ENCODE measurements around the gene RBM6. TPM values are rescaled to one million over a fixed set of nuclear protein-coding genes. Genes with fewer than 3 reads are reported as not detected.

Gene RBM6
- total and polyA plus RNA-seq, 9 of the 15 experiments (the other 6 are each of a cell fraction or from before 2014, with no cell fraction given), result 19.9 to 82.2 (median 57.8) TPM

DNA sequence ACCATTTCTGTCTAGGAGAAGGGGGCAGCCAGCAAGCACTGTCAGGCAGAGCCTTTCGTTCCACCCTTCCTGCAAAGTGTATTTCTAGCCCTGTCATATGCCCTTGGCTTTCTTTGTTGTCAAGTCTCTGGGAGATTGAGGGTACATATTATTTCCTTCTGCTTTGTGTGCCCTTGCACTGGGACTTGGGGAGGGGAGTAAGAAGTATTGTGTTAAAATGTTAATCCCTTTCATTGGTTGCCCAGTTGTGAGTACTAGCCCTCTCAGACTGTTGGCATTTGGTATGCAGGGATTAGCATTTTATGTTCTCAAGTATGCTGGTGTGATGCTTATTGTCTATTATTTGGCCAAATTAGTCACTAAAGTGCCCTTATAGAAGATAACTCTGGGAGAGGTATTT, 63.9 kb downstream of the RBM6 start (continued):
- TF ChIP-seq, protein P1, sequence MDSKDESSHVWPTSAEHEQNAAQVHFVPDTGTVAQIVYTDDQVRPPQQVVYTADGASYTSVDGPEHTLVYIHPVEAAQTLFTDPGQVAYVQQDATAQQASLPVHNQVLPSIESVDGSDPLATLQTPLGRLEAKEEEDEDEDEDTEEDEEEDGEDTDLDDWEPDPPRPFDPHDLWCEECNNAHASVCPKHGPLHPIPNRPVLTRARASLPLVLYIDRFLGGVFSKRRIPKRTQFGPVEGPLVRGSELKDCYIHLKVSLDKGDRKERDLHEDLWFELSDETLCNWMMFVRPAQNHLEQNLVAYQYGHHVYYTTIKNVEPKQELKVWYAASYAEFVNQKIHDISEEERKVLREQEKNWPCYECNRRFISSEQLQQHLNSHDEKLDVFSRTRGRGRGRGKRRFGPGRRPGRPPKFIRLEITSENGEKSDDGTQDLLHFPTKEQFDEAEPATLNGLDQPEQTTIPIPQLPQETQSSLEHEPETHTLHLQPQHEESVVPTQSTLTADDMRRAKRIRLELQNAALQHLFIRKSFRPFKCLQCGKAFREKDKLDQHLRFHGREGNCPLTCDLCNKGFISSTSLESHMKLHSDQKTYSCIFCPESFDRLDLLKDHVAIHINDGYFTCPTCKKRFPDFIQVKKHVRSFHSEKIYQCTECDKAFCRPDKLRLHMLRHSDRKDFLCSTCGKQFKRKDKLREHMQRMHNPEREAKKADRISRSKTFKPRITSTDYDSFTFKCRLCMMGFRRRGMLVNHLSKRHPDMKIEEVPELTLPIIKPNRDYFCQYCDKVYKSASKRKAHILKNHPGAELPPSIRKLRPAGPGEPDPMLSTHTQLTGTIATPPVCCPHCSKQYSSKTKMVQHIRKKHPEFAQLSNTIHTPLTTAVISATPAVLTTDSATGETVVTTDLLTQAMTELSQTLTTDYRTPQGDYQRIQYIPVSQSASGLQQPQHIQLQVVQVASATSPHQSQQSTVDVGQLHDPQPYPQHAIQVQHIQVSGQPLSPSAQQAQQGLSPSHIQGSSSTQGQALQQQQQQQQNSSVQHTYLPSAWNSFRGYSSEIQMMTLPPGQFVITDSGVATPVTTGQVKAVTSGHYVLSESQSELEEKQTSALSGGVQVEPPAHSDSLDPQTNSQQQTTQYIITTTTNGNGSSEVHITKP (IDR thresholded peaks at IDR 0.05; ENCODE audit: partially characterized antibody), result no peak
- no peak for TF ChIP-seq CXXC5 (CRISPR knock-in tag; IDR thresholded peaks at IDR 0.05)
- TF ChIP-seq HDAC6 (IDR thresholded peaks at IDR 0.05; ENCODE audit: low read depth, low read length), result no peak
- TF ChIP-seq ZNF431 (CRISPR knock-in tag; IDR thresholded peaks at IDR 0.05), result no peak
- no peak for TF ChIP-seq MLLT1 (IDR thresholded peaks at IDR 0.05)
- no peak for TF ChIP-seq PRMT5 (CRISPR knock-in tag; IDR thresholded peaks at IDR 0.05)
- TF ChIP-seq SLC30A9 (CRISPR knock-in tag; IDR thresholded peaks at IDR 0.05), result no peak
